ENCODE measurements around the gene UNC5C. TPM values are rescaled to one million over a fixed set of nuclear protein-coding genes. Genes with fewer than 3 reads are reported as not detected.

Gene UNC5C
- total and polyA plus RNA-seq, 2 donors (not counting 1 experiment from before 2014, with no cell fraction given) = 2.0 to 11.6 TPM

- Histone ChIP-seq H3K79me2 (ENCODE audit: control insufficient read depth, insufficient read depth, low read length) (no peaks in the 10 kb centered on the region), H3K9ac (ENCODE audit: insufficient read depth, low read length) (no peak overlapping the region), H3K27ac (ENCODE audit: insufficient read depth, low read length) (no peak overlapping the region)
Measured at GRCh38 chr4:95238554-95238953, 310.2 kb downstream of the UNC5C start.

GRCh38 chr4:95232358-95233156, 316.2 kb downstream of the UNC5C start:
- H3K36me3 ChIP-seq (ENCODE audit: control insufficient read depth, insufficient read depth, low read length) = no peaks in the 10 kb centered on the region
- no peaks in the 10 kb centered on the region for H3K9me3 ChIP-seq (ENCODE audit: control insufficient read depth, insufficient read depth, low read depth, low read length)
- DNase-seq (ENCODE audit: low read depth in 2 of 2) = peak in 1 of 2 donors; percentile 6
- no peak overlapping the region for H2AFZ ChIP-seq (ENCODE audit: low read length)
- no peak overlapping the region for H3K4me3 ChIP-seq (replicated peaks in 1 of 4; ENCODE audit: control extremely low read depth in 1 of 4, insufficient read depth in 1 of 4, low read depth in 3 of 4, low read length in 4 of 4)
- H3K9ac ChIP-seq (ENCODE audit: insufficient read depth, low read length) = no peak overlapping the region
- no peak overlapping the region for H3K27ac ChIP-seq (ENCODE audit: insufficient read depth, low read length)
- no peaks in the 10 kb centered on the region for H3K4me1 ChIP-seq (ENCODE audit: control insufficient read depth, extremely low read depth, insufficient read depth, low read length)
- TF ChIP-seq CTCF (conservative IDR thresholded peaks at IDR 0.05 in 1 of 2, IDR thresholded peaks at IDR 0.05 in 1 of 2; ENCODE audit: low read depth in 1 of 2, low read length in 2 of 2) (no peak), EZH2 (IDR thresholded peaks at IDR 0.05; ENCODE audit: low read length, missing control alignments) (no peak)
- no peaks in the 10 kb centered on the region for H3K79me2 ChIP-seq (ENCODE audit: control insufficient read depth, insufficient read depth, low read length)
- H4K20me1 ChIP-seq (ENCODE audit: control insufficient read depth, extremely low read depth, insufficient read depth, low read length) = no peaks in the 10 kb centered on the region
- H3K4me2 ChIP-seq (ENCODE audit: extremely low read depth, insufficient read depth, low read length) = no peak overlapping the region
- H3K27me3 ChIP-seq (ENCODE audit: control insufficient read depth, insufficient read depth, low read length) = no peaks in the 10 kb centered on the region

More at GRCh38 chr4:95238554-95238953, 310.2 kb downstream of the UNC5C start:
- Histone ChIP-seq H2AFZ (ENCODE audit: low read length) (no peak overlapping the region), H4K20me1 (ENCODE audit: control insufficient read depth, extremely low read depth, insufficient read depth, low read length) (no peaks in the 10 kb centered on the region), H3K36me3 (ENCODE audit: control insufficient read depth, insufficient read depth, low read length) (no peaks in the 10 kb centered on the region), H3K4me3 (replicated peaks in 1 of 4; ENCODE audit: control extremely low read depth in 1 of 4, insufficient read depth in 1 of 4, low read depth in 3 of 4, low read length in 4 of 4) (no peak overlapping the region), H3K9me3 (ENCODE audit: control insufficient read depth, insufficient read depth, low read depth, low read length) (no peaks in the 10 kb centered on the region), H3K4me2 (ENCODE audit: extremely low read depth, insufficient read depth, low read length) (no peak overlapping the region), H3K4me1 (ENCODE audit: control insufficient read depth, extremely low read depth, insufficient read depth, low read length) (no peaks in the 10 kb centered on the region), H3K27me3 (ENCODE audit: control insufficient read depth, insufficient read depth, low read length) (no peaks in the 10 kb centered on the region)
- DNase-seq (ENCODE audit: low read depth in 2 of 2) = no peak
- TF ChIP-seq EZH2 (IDR thresholded peaks at IDR 0.05; ENCODE audit: low read length, missing control alignments) (no peak), CTCF (conservative IDR thresholded peaks at IDR 0.05 in 1 of 2, IDR thresholded peaks at IDR 0.05 in 1 of 2; ENCODE audit: low read depth in 1 of 2, low read length in 2 of 2) (no peak)

GRCh38 chr4:95231681-95232080, 317.1 kb downstream of the UNC5C start:
- no peaks in the 10 kb centered on the region for H3K79me2 ChIP-seq (ENCODE audit: control insufficient read depth, insufficient read depth, low read length)

More at GRCh38 chr4:95231681-95232080, 317.1 kb downstream of the UNC5C start:
- no peaks in the 10 kb centered on the region for H3K4me1 ChIP-seq (ENCODE audit: control insufficient read depth, extremely low read depth, insufficient read depth, low read length)
- no peak overlapping the region for H3K27ac ChIP-seq (ENCODE audit: insufficient read depth, low read length)
- TF ChIP-seq EZH2 (IDR thresholded peaks at IDR 0.05; ENCODE audit: low read length, missing control alignments) = no peak
- no peak for TF ChIP-seq CTCF (conservative IDR thresholded peaks at IDR 0.05 in 1 of 2, IDR thresholded peaks at IDR 0.05 in 1 of 2; ENCODE audit: low read depth in 1 of 2, low read length in 2 of 2)
- no peaks in the 10 kb centered on the region for H3K9me3 ChIP-seq (ENCODE audit: control insufficient read depth, insufficient read depth, low read depth, low read length)
- no peaks in the 10 kb centered on the region for H3K27me3 ChIP-seq (ENCODE audit: control insufficient read depth, insufficient read depth, low read length)
- no peak overlapping the region for H3K4me2 ChIP-seq (ENCODE audit: extremely low read depth, insufficient read depth, low read length)
- no peak overlapping the region for H3K4me3 ChIP-seq (replicated peaks in 1 of 4; ENCODE audit: control extremely low read depth in 1 of 4, insufficient read depth in 1 of 4, low read depth in 3 of 4, low read length in 4 of 4)
- no peaks in the 10 kb centered on the region for H3K36me3 ChIP-seq (ENCODE audit: control insufficient read depth, insufficient read depth, low read length)
- H4K20me1 ChIP-seq (ENCODE audit: control insufficient read depth, extremely low read depth, insufficient read depth, low read length) = no peaks in the 10 kb centered on the region
- no peak overlapping the region for H3K9ac ChIP-seq (ENCODE audit: insufficient read depth, low read length)
- DNase-seq (ENCODE audit: low read depth in 2 of 2) = no peak
- H2AFZ ChIP-seq (ENCODE audit: low read length) = no peak overlapping the region

Measured in fibroblast of lung (primary cell).